ENCODE results near the gene PERM1.

PERM1 gene

GRCh38 chr1:932776-933602 is 48.9 kb downstream of the PERM1 start:
- DNase-seq = no peak

GRCh38 chr1:932173-932510 is 49.8 kb downstream of the PERM1 start:
- no peak for DNase-seq

- DNase-seq = no peak
Observed at GRCh38 chr1:931380-932172, 50.3 kb downstream of the PERM1 start.

GRCh38 chr1:930633-931138 is 51.2 kb downstream of the PERM1 start:
- no peak for DNase-seq

GRCh38 chr1:929712-930632 is 51.9 kb downstream of the PERM1 start:
- DNase-seq = no peak

- DNase-seq = no peak
Observed at GRCh38 chr1:928825-929661, 52.9 kb downstream of the PERM1 start.

- no peak for DNase-seq
Observed at GRCh38 chr1:927748-928147, 54.1 kb downstream of the PERM1 start.

GRCh38 chr1:927234-927633 is 54.7 kb downstream of the PERM1 start:
- DNase-seq = no peak

- DNase-seq = no peak
Observed at GRCh38 chr1:925561-926421, 56.1 kb downstream of the PERM1 start.

Measured in CD4-positive, alpha-beta T cell treated with Interleukin-1 beta for 1 hour (primary cell).